Kidney glomerular epithelial cell (primary cell): ENCODE results near the gene STX10.

Experiments
- DNase-seq: peaks from one replicate; lab custom pipeline; 2025; lab: John Stamatoyannopoulos, UW

Gene STX10

DNA sequence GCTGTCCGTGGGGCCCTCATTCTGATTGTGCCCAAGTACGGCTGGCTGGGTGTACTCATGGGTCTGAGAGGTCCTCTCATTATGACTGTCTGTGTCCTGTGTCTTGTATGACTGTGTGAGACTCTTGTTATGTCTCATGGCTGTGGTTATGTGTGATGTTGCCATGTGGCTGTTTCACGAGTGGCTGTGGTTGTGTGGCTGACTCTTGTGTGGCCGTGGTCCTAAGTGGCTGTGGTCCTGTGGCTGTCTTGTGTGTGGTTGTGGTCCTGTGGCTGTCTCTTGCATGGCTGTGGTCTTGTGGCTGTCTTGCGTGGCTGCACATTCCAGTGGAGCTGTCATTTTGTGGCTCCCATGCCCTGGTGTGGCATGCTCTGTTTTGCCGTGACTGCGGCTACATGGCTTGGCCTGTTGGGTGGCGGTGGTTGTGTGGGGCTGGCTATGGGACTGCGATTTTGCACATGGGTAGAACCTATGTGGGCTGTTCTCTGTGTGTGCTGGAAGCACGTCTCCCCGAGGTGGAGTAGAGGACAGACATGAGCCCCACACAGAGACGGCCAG, 50.1 kb downstream of the STX10 start:
- no peak for DNase-seq

DNA sequence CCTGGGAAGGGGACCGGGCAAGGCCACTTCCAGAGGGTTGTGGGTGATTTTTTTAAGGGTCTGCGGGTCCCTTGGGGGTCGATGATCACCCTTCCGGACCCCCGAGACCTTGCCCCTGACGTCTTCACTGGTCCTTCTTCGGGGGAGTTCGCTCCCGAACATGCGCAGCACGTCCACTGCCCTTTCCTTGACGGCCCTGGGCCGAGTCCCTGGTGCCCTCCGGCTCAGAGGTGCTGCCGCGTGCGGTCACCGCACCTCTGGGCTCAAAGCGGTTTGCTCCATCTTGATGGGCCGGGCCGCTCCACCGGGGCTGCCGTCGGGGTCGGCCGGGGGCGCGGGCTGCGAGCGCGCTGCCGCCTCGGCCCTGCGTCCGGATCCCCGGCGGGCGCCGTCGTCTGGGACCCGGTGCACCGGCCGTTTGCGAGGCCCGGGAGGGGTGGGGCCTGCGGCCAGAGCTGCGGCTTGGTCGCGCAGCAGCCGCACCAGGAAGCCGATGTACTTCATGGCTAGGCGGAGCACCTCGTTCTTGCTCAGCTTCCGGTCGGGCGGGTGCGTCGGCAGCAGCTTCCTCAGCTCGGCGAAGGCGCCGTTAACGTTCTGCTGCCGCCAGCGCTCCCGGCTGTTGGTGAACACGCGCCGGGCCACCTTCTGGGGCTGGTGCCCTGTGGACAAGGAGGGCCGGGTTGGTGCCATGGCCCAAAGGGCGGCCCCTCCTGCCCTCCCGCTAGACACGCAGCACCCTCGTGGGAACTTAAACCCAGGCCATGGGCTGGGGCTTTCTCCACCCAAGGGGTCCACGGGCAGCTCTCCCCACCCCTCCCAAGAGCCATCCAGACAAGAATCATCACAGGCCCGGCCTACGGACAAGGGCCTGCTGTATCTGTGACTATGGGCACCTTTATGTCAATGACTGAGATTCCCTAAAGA, 50.8 kb downstream of the STX10 start:
- no peak for DNase-seq

DNA sequence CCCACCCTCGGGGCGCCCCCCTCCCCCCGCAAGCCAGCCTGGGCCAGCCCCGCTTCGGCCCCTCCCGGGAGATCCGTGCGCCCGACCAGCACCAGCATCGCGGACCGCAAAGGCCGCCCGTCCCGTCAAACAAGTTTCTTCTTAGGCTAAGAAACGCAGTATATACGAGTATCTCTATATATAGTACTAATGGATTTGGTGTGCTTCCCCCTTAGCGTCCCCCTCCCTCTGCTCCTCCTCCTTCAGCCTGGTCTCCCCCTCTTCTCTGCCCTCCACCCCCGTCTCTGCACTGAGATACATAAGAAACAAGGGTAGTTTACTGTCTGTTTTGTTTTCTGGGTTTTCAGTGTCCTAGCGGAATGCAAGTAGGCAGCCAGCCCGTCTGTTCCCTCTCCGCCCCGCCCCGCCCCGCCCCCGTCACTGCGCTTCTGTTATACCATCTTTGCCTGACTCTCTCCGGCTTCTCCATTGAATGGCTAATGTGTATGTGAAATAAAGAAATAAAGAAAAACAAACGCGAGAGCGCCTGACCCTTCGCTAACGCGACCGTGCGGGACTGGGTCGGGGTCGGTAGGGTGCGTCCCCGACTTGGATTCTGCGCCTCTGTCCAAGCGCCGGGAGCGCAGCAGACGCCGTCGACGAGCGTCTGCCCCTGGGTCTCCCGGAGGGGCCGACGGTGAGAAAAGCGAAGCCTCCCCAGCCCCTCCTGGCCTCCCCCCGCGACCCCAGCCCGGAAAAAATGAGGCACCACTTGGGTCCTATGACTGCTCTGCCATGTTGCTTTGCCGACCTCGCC, 51.7 kb downstream of the STX10 start:
- DNase-seq, result no peak

- no peak for DNase-seq
Measured at GRCh38 chr19:13097463-13098258, 52.5 kb downstream of the STX10 start.

DNA sequence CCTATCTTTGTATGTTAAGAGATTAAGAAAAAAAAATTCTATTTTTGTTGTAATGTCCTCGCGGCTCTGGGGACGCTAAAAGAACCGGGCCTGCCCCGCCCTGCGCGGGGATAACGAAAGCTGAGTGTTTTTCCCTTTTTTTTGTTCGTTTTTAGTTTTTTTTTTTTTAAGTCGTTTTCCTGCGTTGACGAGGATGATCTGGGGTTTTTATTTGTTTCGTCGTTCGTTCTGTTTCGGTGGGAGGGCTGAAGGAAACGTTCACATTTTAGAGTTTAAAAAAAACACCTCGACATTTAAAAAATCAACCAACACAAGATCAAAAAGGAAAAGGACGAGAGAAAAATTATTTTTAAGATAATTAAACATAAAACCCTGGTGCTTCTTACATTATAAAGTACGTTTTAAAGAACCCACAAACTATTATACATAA, 53.1 kb downstream of the STX10 start:
- DNase-seq, result no peak

DNA sequence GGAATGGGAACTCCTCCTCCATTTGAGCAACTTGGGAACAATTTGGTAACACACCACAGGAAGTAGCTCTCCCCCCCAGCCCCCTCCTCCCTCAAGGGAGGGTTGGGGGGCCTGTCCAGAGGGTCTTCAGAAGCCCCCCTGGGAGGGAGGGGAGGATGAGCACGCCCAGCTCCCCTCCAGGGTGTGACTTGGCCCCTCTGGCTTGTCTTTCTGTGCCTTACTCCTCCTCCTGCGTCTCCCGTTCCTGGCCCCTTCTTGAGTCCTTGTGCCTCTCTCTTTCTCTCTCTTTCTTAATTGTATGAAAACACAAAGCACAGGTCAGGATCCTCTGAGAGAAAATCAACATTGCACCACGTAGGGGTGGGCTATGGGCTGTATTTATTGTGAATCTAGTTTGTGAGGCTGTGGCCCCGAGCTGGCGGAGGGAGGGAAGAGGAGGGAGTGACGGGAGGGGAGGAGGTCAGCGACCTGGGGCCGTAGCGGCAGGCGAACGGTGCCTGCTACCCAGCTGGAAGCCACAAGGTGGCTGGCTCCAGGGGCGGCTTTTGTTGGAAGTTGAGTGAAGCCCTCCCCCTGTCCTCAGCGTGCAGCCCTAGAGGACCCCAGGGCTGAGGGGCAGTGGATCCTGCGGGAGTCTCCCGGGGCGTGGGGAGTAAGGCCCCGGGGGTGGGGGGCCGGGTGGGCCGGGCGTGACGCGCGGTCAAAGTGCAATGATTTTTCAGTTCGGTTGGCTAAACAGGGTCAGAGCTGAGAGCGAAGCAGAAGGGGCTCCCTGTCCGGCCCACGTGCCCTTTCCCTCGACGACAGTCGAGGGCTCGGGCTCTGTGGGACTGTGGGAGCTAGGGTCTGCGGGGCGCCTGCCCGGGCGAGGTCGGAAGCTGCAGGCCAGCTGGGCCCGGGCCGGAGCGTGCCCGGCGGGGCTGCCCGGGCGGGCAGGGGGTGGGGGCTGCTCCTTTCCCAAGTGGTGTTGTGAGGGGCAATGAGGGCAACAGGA, 53.9 kb downstream of the STX10 start:
- no peak for DNase-seq

- no peak for DNase-seq
Measured at GRCh38 chr19:13095393-13095784, 54.8 kb downstream of the STX10 start.

DNA sequence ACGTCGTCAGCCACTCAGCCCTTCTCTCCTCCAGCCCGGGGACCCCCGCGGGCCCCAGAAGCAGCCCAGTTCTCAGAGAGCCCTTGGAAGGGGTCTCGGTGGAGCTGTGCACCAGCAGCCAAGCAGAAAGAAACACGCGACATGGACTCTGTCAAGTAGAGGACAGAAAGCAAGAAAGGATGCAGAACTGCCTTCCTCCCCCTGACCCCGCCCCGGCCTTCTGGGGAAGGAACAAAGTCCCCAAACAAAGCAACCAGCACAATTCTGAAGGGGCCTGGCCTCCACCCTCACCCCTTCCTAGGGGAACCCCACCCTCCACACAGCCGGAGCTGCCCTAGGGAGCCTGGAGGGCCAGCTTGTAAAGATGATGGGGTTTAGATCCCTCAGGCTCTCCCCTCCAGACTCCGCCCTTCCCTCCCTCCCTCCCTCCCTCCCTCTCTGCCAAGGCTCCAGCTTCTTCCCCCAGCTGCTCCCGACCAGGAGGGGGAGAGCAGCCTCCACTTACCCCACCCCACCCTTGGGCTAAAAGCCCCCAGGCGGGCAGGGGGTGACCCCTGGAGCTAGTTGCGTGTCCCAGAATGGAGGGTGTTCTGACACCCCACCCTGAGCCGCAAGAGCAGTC, 55.3 kb downstream of the STX10 start:
- no peak for DNase-seq

- DNase-seq, result no peak
Measured at GRCh38 chr19:13094106-13094504, 56.1 kb downstream of the STX10 start.
